ENCODE data around the gene RNF207.

Gene RNF207

DNA sequence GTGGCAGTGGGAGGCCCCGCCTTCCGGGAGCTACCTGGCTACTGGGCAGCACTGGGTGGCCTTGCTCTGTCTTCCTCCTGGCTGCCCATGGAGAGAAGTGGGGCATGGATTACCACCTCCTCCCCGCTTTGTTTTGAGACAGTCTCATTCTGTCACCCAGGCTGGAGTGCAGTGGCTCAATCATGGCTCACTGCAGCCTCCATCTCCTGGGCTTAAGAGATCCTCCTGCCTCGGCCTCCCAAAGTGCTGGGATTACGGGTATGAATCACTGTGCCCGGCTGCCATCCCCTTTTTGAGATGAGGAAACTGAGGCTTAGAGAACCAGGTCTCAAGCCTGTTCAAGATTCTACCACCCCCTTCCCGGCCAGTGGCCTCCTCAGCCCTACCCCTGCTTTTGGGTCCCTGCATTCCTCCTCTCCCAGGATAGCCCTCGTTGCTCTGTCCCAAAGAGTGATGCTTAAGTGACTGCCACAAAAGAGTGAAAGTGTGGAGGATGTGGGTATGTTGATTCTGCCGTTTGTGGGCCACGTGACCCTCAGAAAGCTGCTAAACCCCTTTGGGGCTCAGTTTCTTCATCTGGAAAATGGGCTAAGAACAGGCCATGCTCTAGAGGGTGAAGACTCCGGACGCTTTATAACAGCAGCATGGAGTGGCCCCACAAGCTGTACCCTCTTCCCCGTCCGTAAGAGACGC is 45.9 kb downstream of the RNF207 start:
- no peak overlapping the region for H3K4me3 ChIP-seq (ENCODE audit: low read length)
- TF ChIP-seq, protein P1, sequence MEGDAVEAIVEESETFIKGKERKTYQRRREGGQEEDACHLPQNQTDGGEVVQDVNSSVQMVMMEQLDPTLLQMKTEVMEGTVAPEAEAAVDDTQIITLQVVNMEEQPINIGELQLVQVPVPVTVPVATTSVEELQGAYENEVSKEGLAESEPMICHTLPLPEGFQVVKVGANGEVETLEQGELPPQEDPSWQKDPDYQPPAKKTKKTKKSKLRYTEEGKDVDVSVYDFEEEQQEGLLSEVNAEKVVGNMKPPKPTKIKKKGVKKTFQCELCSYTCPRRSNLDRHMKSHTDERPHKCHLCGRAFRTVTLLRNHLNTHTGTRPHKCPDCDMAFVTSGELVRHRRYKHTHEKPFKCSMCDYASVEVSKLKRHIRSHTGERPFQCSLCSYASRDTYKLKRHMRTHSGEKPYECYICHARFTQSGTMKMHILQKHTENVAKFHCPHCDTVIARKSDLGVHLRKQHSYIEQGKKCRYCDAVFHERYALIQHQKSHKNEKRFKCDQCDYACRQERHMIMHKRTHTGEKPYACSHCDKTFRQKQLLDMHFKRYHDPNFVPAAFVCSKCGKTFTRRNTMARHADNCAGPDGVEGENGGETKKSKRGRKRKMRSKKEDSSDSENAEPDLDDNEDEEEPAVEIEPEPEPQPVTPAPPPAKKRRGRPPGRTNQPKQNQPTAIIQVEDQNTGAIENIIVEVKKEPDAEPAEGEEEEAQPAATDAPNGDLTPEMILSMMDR (IDR thresholded peaks at IDR 0.05; ENCODE audit: insufficient read depth, low read depth, low read length, missing control alignments) = no peak
- DNase-seq (ENCODE audit: low read depth) = no peak

DNA sequence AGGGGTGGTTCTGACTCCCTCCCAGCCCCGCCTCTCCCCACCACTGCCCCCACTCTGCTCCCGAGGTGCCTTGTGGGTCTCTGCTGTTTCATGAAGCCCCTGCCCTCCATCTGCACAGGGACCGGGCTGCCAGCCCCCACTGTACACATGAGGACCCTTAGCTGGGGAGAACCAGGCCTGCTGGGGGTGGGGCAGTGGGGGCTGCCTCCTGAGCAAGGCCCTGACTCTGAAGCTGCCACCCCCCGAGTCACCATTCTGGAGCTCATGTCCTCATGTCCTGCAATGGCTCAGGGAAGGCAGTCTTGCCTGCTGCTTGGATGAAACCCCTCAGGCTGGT is 46.4 kb downstream of the RNF207 start:
- no peak overlapping the region for H3K4me3 ChIP-seq (ENCODE audit: low read length)
- no peak for DNase-seq (ENCODE audit: low read depth)
- TF ChIP-seq, protein P1 (IDR thresholded peaks at IDR 0.05; ENCODE audit: insufficient read depth, low read depth, low read length, missing control alignments) = no peak

DNA sequence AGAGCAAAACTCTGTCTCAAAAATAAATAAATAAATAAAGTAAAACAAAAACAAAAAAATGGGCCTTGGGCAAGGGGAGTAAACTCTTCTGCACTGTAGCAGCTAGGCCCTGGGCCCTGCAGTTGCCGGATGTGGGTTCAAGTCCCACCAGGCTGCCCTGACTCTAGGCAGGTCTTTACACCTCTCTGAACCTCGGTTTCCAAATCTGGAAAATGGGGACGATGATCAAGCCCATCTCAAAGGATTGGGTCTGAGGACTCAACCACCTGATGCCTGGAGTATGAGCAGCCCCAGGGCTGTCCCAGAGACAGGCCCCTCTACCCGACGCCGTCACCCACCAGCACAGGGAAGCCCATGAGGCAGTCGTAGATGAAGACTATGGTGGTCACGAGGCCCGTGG is 47.5 kb downstream of the RNF207 start:
- no peak overlapping the region for H3K4me3 ChIP-seq (ENCODE audit: low read length)

DNA sequence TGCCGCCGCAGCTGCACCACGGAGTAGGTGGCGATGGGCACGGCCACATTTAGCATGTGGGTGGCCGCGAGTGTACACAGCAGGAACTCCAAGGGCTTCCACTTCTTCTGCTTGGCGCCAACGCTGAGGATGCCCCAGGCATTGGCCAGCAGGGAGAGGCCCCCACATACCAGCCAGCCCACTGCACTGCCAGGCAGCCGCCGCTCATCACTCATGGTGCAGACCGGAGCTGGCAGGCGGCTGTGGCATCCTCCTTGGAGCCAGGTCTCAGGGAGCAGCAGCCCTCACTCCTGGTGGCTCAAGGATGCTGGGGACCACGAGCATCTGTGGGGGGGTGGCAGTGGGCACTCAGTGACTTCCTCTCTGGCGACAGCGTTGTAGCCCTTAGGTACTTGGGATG is 48.8 kb downstream of the RNF207 start:
- DNase-seq (ENCODE audit: low read depth) = no peak
- TF ChIP-seq, protein P1 (IDR thresholded peaks at IDR 0.05; ENCODE audit: insufficient read depth, low read depth, low read length, missing control alignments) = no peak

More for the DNA sequence above, 47.5 kb downstream of the RNF207 start:
- no peak for DNase-seq (ENCODE audit: low read depth)
- TF ChIP-seq, protein P1 (IDR thresholded peaks at IDR 0.05; ENCODE audit: insufficient read depth, low read depth, low read length, missing control alignments) = no peak

DNA sequence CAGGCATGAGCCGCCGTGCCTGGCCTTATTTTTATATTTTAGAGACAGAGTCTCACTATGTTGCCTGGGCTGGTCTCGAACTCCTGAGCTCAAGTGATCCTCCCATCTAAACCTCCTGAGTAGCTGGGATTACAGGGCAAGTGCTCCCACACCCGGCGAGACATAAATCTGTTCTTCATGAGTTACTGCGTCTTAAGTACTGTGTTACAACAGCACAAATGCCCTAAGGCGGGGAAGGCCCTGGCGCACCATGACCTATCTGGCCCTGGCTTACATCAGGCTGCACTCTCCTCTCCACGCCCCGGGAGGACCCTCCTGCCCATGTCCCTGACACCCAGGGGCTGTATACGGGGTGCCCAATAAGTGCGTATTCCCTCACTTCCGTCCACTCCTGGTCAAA is 50.7 kb downstream of the RNF207 start:
- DNase-seq (ENCODE audit: low read depth) = no peak
- H3K4me3 ChIP-seq (ENCODE audit: low read length) = no peak overlapping the region
- TF ChIP-seq, protein P1 (IDR thresholded peaks at IDR 0.05; ENCODE audit: insufficient read depth, low read depth, low read length, missing control alignments) = no peak

More for the DNA sequence above, 48.8 kb downstream of the RNF207 start:
- no peak overlapping the region for H3K4me3 ChIP-seq (ENCODE audit: low read length)

DNA sequence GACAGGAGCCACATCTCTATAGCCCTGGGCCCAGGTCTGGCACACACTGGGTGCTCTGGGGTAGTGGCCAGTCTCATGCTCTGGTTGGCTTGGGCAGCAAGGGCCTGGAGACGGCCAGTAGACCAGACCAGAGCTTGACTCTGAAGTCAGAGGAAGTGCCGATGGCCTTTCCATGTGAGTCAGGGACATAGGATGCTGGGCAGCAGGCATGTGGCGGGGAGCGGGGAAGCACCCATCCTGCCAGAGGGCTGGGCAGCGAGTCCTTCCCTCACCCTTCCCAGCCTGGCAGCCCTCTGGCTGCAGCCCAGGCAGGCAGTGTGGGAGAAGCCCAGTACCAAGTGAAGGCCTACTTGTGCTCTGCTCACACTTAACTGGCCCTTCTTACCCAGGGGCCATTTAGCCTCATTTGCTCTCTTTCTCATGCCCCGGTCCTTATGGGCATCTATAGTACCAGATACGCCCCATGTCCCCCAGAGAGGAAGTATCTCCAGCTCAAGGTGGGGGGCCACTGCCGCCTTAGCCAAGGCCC is 51.7 kb downstream of the RNF207 start:
- no peak overlapping the region for H3K4me3 ChIP-seq (ENCODE audit: low read length)
- DNase-seq (ENCODE audit: low read depth) = no peak
- TF ChIP-seq, protein P1 (IDR thresholded peaks at IDR 0.05; ENCODE audit: insufficient read depth, low read depth, low read length, missing control alignments) = no peak

DNA sequence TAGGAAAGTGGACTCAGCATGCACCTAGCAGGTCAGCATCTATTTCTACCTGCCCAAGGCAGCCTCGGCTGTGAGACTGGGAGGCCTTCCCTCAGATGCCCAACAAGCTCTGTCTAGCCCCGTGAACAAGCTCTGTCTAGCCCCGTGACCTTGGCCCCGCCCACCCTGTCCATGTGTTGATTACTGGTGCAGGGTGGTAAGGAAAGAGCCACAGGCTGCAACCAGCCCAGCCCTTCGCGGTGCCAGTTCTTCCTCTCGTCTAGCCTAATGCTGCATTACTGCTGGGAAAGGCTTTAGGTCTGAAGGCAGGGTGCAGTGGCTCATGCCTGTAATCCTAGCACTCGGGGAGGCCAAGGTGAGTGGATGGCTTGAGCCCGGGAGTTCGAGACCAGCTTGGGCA is 52.8 kb downstream of the RNF207 start:
- TF ChIP-seq, protein P1 (IDR thresholded peaks at IDR 0.05; ENCODE audit: insufficient read depth, low read depth, low read length, missing control alignments) = no peak
- no peak overlapping the region for H3K4me3 ChIP-seq (ENCODE audit: low read length)
- DNase-seq (ENCODE audit: low read depth) = peak; percentile 93
